Spleen (tissue), 7 donors: ENCODE measurements around the gene POMT2.

Source experiments
- POLR2A ChIP-seq, 3 donors: fragments of 450-650 bp; IDR thresholded peaks; one replicate each; pipeline ENCODE4 v1.5.1; 2017; ENCODE audit warnings: antibody characterized with exemption in 3 of 3, mild to moderate bottlenecking in 1 of 3
- TF ChIP-seq, protein P1 (sequence below), 11 experiments: fragments of 200-600 bp in 7 of 11; fragments of 450-650 bp in 4 of 11; sonication (generic) in 4 of 11; IDR thresholded peaks in 8 of 11; conservative IDR thresholded peaks in 3 of 11; 1 replicate in 7 of 11; 2 replicates in 4 of 11; pipeline versions ENCODE4 v1.4.0 to v1.8.0; 2016 to 2021; ENCODE audit warnings: antibody characterized with exemption in 11 of 11, inconsistent platforms in 4 of 11, mild to moderate bottlenecking in 1 of 11
- donor health status: DM: no; HTN: no; CAD: no; lungs with moderate emphysema.
- donor health status: DM: no; HTN: no; CAD: no.
- donor health status: DM: no; HTN: no; CAD: no.

DNA sequence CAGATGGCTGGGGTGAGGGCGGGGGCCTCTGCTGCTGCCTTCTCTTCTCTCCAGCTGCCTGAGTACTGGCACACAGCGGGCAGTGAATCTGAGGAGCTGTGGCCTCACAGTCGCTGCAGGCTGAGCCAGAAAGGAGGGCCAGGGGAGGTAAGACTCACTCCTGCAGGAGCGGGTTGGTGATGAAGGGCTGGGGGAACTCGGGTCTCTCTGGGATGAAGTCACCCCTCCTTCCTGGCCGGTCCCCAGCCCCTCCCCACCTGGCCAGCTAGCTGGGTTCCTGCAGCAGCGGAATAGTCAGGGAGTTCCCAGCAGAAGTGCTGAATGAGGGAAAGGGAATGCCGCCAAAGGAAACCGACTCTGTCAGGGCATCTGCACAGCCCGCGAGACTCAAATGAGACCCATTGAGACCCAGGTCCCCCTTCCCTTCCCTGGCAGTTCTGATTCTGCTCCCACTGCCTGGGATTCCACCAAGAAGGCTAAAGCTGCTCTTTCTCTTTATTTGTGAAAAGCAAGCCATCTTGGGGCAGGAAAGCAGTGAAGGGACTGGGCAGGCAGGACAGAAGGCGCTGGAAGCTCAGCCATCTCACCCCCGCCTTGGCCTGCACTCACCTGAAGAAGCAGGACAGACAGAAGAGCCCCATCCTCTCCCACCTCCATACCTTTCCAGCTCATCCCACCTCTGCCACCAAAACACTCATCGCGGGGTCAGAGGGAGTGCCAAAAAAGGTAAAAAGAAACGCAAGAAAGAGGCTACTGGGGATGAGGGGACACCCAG, 54.9 kb downstream of the POMT2 start:
- TF ChIP-seq, protein P1, sequence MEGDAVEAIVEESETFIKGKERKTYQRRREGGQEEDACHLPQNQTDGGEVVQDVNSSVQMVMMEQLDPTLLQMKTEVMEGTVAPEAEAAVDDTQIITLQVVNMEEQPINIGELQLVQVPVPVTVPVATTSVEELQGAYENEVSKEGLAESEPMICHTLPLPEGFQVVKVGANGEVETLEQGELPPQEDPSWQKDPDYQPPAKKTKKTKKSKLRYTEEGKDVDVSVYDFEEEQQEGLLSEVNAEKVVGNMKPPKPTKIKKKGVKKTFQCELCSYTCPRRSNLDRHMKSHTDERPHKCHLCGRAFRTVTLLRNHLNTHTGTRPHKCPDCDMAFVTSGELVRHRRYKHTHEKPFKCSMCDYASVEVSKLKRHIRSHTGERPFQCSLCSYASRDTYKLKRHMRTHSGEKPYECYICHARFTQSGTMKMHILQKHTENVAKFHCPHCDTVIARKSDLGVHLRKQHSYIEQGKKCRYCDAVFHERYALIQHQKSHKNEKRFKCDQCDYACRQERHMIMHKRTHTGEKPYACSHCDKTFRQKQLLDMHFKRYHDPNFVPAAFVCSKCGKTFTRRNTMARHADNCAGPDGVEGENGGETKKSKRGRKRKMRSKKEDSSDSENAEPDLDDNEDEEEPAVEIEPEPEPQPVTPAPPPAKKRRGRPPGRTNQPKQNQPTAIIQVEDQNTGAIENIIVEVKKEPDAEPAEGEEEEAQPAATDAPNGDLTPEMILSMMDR (IDR thresholded peaks at IDR 0.05 in 8 of 11, conservative IDR thresholded peaks at IDR 0.05 in 3 of 11), result no peak
- no peak for TF ChIP-seq POLR2A (IDR thresholded peaks at IDR 0.05)
